ENCODE results near the gene PIEZO1.
A peak's percentile ranks its signal among the peaks of the same experiment; 100 is the strongest.
"Not testable (repeated sequence)": the region's sequence is repeated elsewhere in the genome, so short reads cannot be mapped to it uniquely, and the experiment has no call there.

Gene PIEZO1, protein sequence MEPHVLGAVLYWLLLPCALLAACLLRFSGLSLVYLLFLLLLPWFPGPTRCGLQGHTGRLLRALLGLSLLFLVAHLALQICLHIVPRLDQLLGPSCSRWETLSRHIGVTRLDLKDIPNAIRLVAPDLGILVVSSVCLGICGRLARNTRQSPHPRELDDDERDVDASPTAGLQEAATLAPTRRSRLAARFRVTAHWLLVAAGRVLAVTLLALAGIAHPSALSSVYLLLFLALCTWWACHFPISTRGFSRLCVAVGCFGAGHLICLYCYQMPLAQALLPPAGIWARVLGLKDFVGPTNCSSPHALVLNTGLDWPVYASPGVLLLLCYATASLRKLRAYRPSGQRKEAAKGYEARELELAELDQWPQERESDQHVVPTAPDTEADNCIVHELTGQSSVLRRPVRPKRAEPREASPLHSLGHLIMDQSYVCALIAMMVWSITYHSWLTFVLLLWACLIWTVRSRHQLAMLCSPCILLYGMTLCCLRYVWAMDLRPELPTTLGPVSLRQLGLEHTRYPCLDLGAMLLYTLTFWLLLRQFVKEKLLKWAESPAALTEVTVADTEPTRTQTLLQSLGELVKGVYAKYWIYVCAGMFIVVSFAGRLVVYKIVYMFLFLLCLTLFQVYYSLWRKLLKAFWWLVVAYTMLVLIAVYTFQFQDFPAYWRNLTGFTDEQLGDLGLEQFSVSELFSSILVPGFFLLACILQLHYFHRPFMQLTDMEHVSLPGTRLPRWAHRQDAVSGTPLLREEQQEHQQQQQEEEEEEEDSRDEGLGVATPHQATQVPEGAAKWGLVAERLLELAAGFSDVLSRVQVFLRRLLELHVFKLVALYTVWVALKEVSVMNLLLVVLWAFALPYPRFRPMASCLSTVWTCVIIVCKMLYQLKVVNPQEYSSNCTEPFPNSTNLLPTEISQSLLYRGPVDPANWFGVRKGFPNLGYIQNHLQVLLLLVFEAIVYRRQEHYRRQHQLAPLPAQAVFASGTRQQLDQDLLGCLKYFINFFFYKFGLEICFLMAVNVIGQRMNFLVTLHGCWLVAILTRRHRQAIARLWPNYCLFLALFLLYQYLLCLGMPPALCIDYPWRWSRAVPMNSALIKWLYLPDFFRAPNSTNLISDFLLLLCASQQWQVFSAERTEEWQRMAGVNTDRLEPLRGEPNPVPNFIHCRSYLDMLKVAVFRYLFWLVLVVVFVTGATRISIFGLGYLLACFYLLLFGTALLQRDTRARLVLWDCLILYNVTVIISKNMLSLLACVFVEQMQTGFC (N-terminal part only)

GRCh38 chr16:88785106-88785924 lies at the start of gene PIEZO1:
Gene PIEZO1 (minus strand): TSS chr16:88785220. CDS start chr16:88784964, 256 bp downstream.
- intact Hi-C loops (cut with micrococcal nuclease), result loop anchor here (2.0 kb wide), 2 partner anchors 49 to 71 kb away; partner anchors contain the start of genes GALNS and TRAPPC2L
- Mint-ChIP-seq H3K36me3 (ENCODE audit: low read depth) (peaks cover 6% of the 10 kb centered on the region), H3K4me3 (peak within 1 kb of the TSS; percentile 87), H3K27me3 (no peaks in the 10 kb centered on the region), H3K4me1 (ENCODE audit: low read depth) (peaks cover 51% of the 10 kb centered on the region), H3K27ac (peak within 1 kb of the TSS; percentile 93), H3K9me3 (no peaks in the 10 kb centered on the region)

DNA sequence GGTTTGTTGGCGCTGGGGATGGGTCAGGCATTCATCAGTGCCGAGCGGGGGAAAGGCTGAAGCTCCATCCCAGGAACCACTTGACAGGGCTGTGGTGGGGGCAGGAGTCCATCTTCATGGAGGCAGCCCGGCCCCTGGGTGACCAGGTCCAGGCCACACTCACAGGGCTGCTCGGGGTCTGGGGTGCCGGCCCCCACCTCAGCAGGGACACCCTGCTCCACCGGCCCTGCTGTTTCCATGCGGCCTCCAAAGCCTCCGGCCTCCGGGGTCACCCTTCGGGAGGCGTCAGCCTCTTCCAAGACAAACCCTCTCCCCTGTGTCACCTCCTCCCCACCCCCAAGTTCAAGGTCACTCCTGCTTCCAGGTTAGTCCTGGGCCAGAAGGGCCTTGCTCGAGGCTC lies 49.6 kb upstream of the PIEZO1 start:
- H3K27me3 Mint-ChIP-seq, result no peaks in the 10 kb centered on the region
- no peak overlapping the region for H3K27ac Mint-ChIP-seq
- peaks cover 90% of the 10 kb centered on the region for H3K36me3 Mint-ChIP-seq (ENCODE audit: low read depth)
- peaks cover under 1% of the 10 kb centered on the region for H3K4me1 Mint-ChIP-seq (ENCODE audit: low read depth)
- intact Hi-C loops (cut with micrococcal nuclease), result no loop called here
- no peak overlapping the region for H3K4me3 Mint-ChIP-seq
- H3K9me3 Mint-ChIP-seq, result no peaks in the 10 kb centered on the region

GRCh38 chr16:88833086-88833485 lies 48.1 kb upstream of the PIEZO1 start:
- no peaks in the 10 kb centered on the region for H3K4me1 Mint-ChIP-seq (ENCODE audit: low read depth)
- intact Hi-C loops (cut with micrococcal nuclease), result no loop called here
- no peaks in the 10 kb centered on the region for H3K9me3 Mint-ChIP-seq
- no peak overlapping the region for H3K4me3 Mint-ChIP-seq
- peaks cover 89% of the 10 kb centered on the region for H3K36me3 Mint-ChIP-seq (ENCODE audit: low read depth)
- no peak overlapping the region for H3K27ac Mint-ChIP-seq
- no peaks in the 10 kb centered on the region for H3K27me3 Mint-ChIP-seq

GRCh38 chr16:88831838-88832237 lies 46.8 kb upstream of the PIEZO1 start:
- no peak overlapping the region for H3K27ac Mint-ChIP-seq
- H3K36me3 Mint-ChIP-seq (ENCODE audit: low read depth), result peaks cover 89% of the 10 kb centered on the region
- no peaks in the 10 kb centered on the region for H3K4me1 Mint-ChIP-seq (ENCODE audit: low read depth)
- no peaks in the 10 kb centered on the region for H3K27me3 Mint-ChIP-seq
- H3K9me3 Mint-ChIP-seq, result no peaks in the 10 kb centered on the region
- intact Hi-C loops (cut with micrococcal nuclease), result no loop called here
- H3K4me3 Mint-ChIP-seq, result no peak overlapping the region

DNA sequence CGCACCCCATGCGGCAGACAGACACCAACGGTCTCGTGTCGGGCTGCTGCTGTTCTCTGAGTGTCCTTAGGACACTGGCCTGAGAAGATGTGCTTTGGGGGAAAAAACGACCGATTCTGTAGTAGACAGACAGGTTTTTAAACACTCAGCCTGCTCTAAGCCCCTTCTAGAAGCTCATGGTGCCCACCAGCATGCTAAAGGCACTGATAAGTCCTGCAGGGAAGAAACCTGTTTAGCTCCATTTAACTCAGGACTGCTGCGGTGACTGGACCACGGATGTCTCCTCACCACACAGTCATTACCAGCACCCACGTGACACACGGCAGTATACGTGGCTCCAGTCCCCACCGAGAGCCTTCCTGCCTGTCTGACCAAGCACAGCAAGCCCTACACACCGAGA lies 45.8 kb upstream of the PIEZO1 start:
- no peak overlapping the region for H3K27ac Mint-ChIP-seq
- peaks cover 93% of the 10 kb centered on the region for H3K36me3 Mint-ChIP-seq (ENCODE audit: low read depth)
- H3K9me3 Mint-ChIP-seq, result no peaks in the 10 kb centered on the region

DNA sequence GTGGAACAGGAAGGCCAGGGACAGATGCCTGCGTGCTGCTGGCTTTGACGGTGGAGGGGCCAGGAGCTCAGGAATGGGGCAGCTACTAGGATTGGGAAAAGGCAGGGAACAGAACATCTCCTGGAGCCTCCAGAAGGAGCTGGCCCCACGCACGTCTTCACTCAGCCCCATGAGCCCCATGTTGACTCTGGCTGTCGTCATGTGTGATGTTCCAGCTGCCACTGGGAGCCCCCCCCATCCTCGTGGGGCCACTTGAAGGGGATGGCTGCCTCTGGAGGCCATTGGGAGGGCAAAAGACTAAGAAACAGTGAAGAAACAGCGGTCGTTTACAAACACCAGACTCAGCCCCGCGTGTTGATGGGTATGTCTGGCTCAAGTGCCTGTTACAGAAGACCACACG lies 45.2 kb upstream of the PIEZO1 start:
- intact Hi-C loops (cut with micrococcal nuclease), result no loop called here
- no peaks in the 10 kb centered on the region for H3K9me3 Mint-ChIP-seq
- H3K27me3 Mint-ChIP-seq, result no peaks in the 10 kb centered on the region
- peaks cover 93% of the 10 kb centered on the region for H3K36me3 Mint-ChIP-seq (ENCODE audit: low read depth)
- no peak overlapping the region for H3K27ac Mint-ChIP-seq
- H3K4me3 Mint-ChIP-seq, result no peak overlapping the region
- H3K4me1 Mint-ChIP-seq (ENCODE audit: low read depth), result peaks cover 5% of the 10 kb centered on the region

More for the DNA sequence above, 45.8 kb upstream of the PIEZO1 start:
- intact Hi-C loops (cut with micrococcal nuclease), result no loop called here
- Mint-ChIP-seq H3K27me3 (no peaks in the 10 kb centered on the region), H3K4me1 (ENCODE audit: low read depth) (peaks cover 3% of the 10 kb centered on the region), H3K4me3 (no peak overlapping the region)

GRCh38 chr16:88828711-88829110 lies 43.7 kb upstream of the PIEZO1 start:
- H3K4me1 Mint-ChIP-seq (ENCODE audit: low read depth), result peaks cover 5% of the 10 kb centered on the region
- intact Hi-C loops (cut with micrococcal nuclease), result no loop called here

GRCh38 chr16:88827727-88828126 lies 42.7 kb upstream of the PIEZO1 start:
- no peak overlapping the region for H3K27ac Mint-ChIP-seq
- H3K27me3 Mint-ChIP-seq, result no peaks in the 10 kb centered on the region
- no peaks in the 10 kb centered on the region for H3K9me3 Mint-ChIP-seq
- intact Hi-C loops (cut with micrococcal nuclease), result no loop called here
- H3K4me3 Mint-ChIP-seq, result no peak overlapping the region
- peaks cover 92% of the 10 kb centered on the region for H3K36me3 Mint-ChIP-seq (ENCODE audit: low read depth)
- H3K4me1 Mint-ChIP-seq (ENCODE audit: low read depth), result peaks cover 5% of the 10 kb centered on the region

More at GRCh38 chr16:88828711-88829110, 43.7 kb upstream of the PIEZO1 start:
- Mint-ChIP-seq H3K27me3 (no peaks in the 10 kb centered on the region), H3K27ac (no peak overlapping the region), H3K36me3 (ENCODE audit: low read depth) (peaks cover 93% of the 10 kb centered on the region), H3K4me3 (no peak overlapping the region), H3K9me3 (no peaks in the 10 kb centered on the region)

DNA sequence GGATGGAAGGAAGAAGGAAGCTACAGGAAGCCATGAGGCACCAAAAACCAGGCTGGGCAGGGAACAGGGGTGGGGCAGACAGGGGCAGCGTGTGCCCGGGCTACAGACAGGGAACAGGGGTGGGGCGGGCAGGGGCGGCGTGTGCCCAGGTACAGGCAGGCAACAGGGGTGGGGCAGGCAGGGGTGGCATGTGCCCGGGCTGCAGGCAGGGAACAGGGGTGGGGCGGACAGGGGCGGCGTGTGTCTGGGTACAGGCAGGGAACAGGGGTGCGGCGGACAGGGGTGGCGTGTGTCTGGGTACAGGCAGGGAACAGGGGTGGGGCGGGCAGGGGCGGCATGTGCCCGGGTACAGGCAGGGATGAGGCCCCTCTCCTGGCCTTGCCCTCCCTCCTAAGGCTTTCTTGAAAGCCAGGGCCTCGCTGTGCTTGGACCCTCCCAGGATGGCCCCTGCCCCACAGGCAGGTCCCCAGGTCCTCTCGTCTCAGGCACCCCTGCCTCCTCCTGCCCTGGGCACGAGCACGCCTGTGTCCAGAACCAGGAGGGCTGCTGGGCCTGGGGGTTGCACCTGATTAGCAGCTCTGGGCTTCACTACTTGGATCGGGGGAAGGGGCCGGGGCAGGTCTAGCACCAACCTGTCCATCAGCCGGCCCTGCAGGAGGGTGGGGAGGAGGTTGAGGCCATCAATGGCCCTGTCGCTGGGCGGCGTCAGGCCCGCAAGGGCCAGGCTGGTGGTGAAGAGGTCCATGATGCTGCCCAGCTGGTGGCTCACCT lies 41.2 kb upstream of the PIEZO1 start:
- intact Hi-C loops (cut with micrococcal nuclease), result no loop called here
- no peaks in the 10 kb centered on the region for H3K27me3 Mint-ChIP-seq
- no peak overlapping the region for H3K4me3 Mint-ChIP-seq
- peaks cover 5% of the 10 kb centered on the region for H3K4me1 Mint-ChIP-seq (ENCODE audit: low read depth)
- H3K36me3 Mint-ChIP-seq (ENCODE audit: low read depth), result peaks cover 96% of the 10 kb centered on the region
- H3K9me3 Mint-ChIP-seq, result no peaks in the 10 kb centered on the region
- H3K27ac Mint-ChIP-seq, result no peak overlapping the region

DNA sequence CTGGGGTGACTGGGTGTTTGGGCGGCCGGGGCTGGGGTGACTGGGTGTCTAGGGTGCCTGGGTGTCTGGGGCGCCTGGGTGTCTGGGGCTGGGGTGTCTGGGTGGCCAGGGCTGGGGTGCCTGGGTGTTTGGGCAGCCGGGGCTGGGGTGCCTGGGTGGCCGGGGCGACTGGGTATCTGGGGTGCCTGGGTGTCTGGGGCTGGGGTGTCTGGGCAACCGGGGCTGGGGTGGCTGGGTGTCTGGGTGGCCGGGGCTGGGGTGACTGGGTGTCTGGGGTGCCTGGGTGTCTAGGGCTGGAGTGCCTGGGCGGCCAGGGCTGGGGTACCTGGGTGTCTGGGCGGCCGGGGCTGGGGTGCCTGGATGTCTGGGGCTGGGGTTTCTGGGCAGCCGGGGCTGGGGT lies 40.1 kb upstream of the PIEZO1 start:
- no peaks in the 10 kb centered on the region for H3K27me3 Mint-ChIP-seq
- intact Hi-C loops (cut with micrococcal nuclease), result no loop called here
- H3K4me3 Mint-ChIP-seq, result no peak overlapping the region
- peaks cover 96% of the 10 kb centered on the region for H3K36me3 Mint-ChIP-seq (ENCODE audit: low read depth)
- no peaks in the 10 kb centered on the region for H3K9me3 Mint-ChIP-seq
- H3K27ac Mint-ChIP-seq, result no peak overlapping the region
- H3K4me1 Mint-ChIP-seq (ENCODE audit: low read depth), result peaks cover 5% of the 10 kb centered on the region

GRCh38 chr16:88824256-88825077 lies 39.4 kb upstream of the PIEZO1 start:
- Mint-ChIP-seq H3K36me3 (ENCODE audit: low read depth) (peaks cover 94% of the 10 kb centered on the region), H3K27ac (no peak overlapping the region), H3K4me1 (ENCODE audit: low read depth) (peaks cover 5% of the 10 kb centered on the region), H3K9me3 (no peaks in the 10 kb centered on the region), H3K27me3 (no peaks in the 10 kb centered on the region), H3K4me3 (no peak overlapping the region)
- intact Hi-C loops (cut with micrococcal nuclease), result no loop called here

DNA sequence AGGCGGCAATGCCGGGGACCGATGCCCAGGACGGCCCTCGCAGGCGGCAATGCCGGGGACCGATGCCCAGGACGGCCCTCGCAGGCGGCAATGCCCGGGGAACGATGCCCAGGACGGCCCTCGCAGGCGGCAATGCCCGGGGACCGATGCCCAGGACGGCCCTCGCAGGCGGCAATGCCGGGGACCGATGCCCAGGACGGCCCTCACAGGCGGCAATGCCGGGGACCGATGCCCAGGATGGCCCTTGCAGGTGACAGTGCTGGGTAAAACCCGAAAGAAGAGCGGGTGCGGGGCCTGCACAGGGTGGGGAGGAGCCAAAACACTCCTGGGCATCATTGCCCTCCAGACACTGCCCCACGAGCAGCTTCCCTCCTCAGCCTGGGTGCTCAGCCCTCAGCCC lies 38.6 kb upstream of the PIEZO1 start:
- H3K27me3 Mint-ChIP-seq; intact Hi-C loops (cut with micrococcal nuclease); H3K4me3 Mint-ChIP-seq; H3K27ac Mint-ChIP-seq; H3K4me1 Mint-ChIP-seq (ENCODE audit: low read depth); H3K9me3 Mint-ChIP-seq: not testable (repeated sequence)
- H3K36me3 Mint-ChIP-seq (ENCODE audit: low read depth), result peaks cover 94% of the 10 kb centered on the region

All from dendritic cell treated with granulocyte-macrophage colony-stimulating factor and Interleukin-4, amounts not matched to agents 40 ng/mL and 50 ng/mL, for 4 days (primary cell).